ENCODE measurements around the gene PRR33.

Gene PRR33

GRCh38 chr11:1916132-1916985, 24.7 kb upstream of the PRR33 start:
- DNase-seq (ENCODE audit: low read depth, low spot score) = no peak

GRCh38 chr11:1915795-1916131, 24.1 kb upstream of the PRR33 start:
- DNase-seq (ENCODE audit: low read depth, low spot score) = no peak

- no peak for DNase-seq (ENCODE audit: low read depth, low spot score)
Observed at GRCh38 chr11:1913271-1914060, 21.8 kb upstream of the PRR33 start.

- no peak for DNase-seq (ENCODE audit: low read depth, low spot score)
Observed at GRCh38 chr11:1912289-1912878, 20.7 kb upstream of the PRR33 start.

GRCh38 chr11:1909524-1909923, 17.8 kb upstream of the PRR33 start:
- DNase-seq (ENCODE audit: low read depth, low spot score) = no peak

GRCh38 chr11:1908618-1909017, 16.9 kb upstream of the PRR33 start:
- no peak for DNase-seq (ENCODE audit: low read depth, low spot score)

- DNase-seq (ENCODE audit: low read depth, low spot score) = no peak
Observed at GRCh38 chr11:1906611-1907423, 15.1 kb upstream of the PRR33 start.

- DNase-seq (ENCODE audit: low read depth, low spot score) = no peak
Observed at GRCh38 chr11:1906181-1906580, 14.5 kb upstream of the PRR33 start.

- no peak for DNase-seq (ENCODE audit: low read depth, low spot score)
Observed at GRCh38 chr11:1899686-1900085, 8.0 kb upstream of the PRR33 start.

- no peak for DNase-seq (ENCODE audit: low read depth, low spot score)
Observed at GRCh38 chr11:1899090-1899489, 7.4 kb upstream of the PRR33 start.

GRCh38 chr11:1896923-1897322, 5.2 kb upstream of the PRR33 start:
- no peak for DNase-seq (ENCODE audit: low read depth, low spot score)

GRCh38 chr11:1896468-1896867, 4.8 kb upstream of the PRR33 start:
- DNase-seq (ENCODE audit: low read depth, low spot score) = no peak

- no peak for DNase-seq (ENCODE audit: low read depth, low spot score)
Observed at GRCh38 chr11:1894759-1895158, 3.1 kb upstream of the PRR33 start.

- DNase-seq (ENCODE audit: low read depth, low spot score) = no peak
Observed at GRCh38 chr11:1893581-1894359, 2.1 kb upstream of the PRR33 start.

- no peak for DNase-seq (ENCODE audit: low read depth, low spot score)
Observed at GRCh38 chr11:1892558-1892957, 863 bp upstream of the PRR33 start.

- no peak for DNase-seq (ENCODE audit: low read depth, low spot score)
Observed at GRCh38 chr11:1892116-1892515, 421 bp upstream of the PRR33 start.

- DNase-seq (ENCODE audit: low read depth, low spot score) = no peak
Observed at GRCh38 chr11:1890856-1891830, 552 bp downstream of the PRR33 start.

- no peak for DNase-seq (ENCODE audit: low read depth, low spot score)
Observed at GRCh38 chr11:1889941-1890855, 1.5 kb downstream of the PRR33 start.
